ENCODE measurements around the gene SNX8.

DNA sequence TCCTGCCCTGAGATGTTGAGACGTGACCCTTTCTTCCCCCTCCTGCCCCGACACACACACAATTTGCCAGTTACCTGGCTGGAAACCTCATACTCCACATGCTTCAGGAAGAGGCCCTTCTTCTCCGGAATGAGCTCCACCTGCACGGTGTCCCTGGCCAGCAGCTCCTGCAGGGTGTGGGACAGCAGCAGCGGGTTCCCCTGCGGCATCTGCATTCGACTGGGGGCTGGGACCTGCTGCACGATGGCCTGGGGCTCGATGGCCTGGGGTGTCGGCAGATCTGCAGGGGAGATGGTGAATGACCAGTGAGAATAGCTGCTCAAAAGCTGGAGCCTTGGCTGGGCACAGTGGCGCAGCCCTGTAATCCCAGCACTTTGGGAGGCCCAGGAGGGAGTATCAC is 36.2 kb downstream of the SNX8 start:
- TF ChIP-seq POLR2A (IDR thresholded peaks at IDR 0.05; ENCODE audit: low read length) = no peak
- TF ChIP-seq GATA1 (IDR thresholded peaks at IDR 0.05; ENCODE audit: low read depth, low read length) = no peak

Measured in erythroblast (primary cell).